CD4-positive, alpha-beta T cell (primary cell): ENCODE results near the gene ELF1. TPM values are rescaled to one million over a fixed set of nuclear protein-coding genes. Genes with fewer than 3 reads are reported as not detected.

Source experiments
- ATAC-seq: fragments of 200-7000 bp; cut with Tn5 transposase; one replicate; pipeline ENCODE4 v1.10.0; 2022; ENCODE audit warnings: mild to moderate bottlenecking; ENCODE audit not compliant: poor library complexity
- CTCF ChIA-PET: fragments of 350-600 bp; sonication (Branson Sonifier 250); formaldehyde crosslinking; loops from one replicate; lab custom pipeline; 2021; ENCODE audit warnings: antibody characterized with exemption, inconsistent platforms; lab: Charles Lee
- POLR2A ChIA-PET: fragments of 350-600 bp; sonication (Branson Sonifier 250); formaldehyde crosslinking; loops from one replicate; lab custom pipeline; 2021; ENCODE audit warnings: antibody characterized with exemption, inconsistent platforms; lab: Charles Lee
- DNase-seq, 14 experiments: peaks; one replicate each; pipeline ENCODE4 v3.0.0-alpha.2; 2013 to 2020; ENCODE audit warnings: mixed read lengths in 2 of 14
- H3K27ac ChIP-seq, 2 donors: one replicate each; pipeline versions ENCODE4 v1.5.1 to v1.7.0; 2013; ENCODE audit warnings: low read length in 2 of 2, low read depth in 1 of 2, mild to moderate bottlenecking in 1 of 2
- H3K27me3 ChIP-seq, 2 experiments: 1 replicate in 1 of 2; 2 replicates in 1 of 2; pipeline versions ENCODE4 v1.6.1 to v1.7.0; 2013; ENCODE audit warnings: low read length in 2 of 2, control low read depth in 1 of 2, mild to moderate bottlenecking in 1 of 2, moderate library complexity in 1 of 2; ENCODE audit not compliant: insufficient read depth in 2 of 2, control insufficient read depth in 1 of 2
- H3K36me3 ChIP-seq: one replicate; pipeline ENCODE4 v1.6.1; 2013; ENCODE audit warnings: low read length, control low read depth; ENCODE audit not compliant: insufficient read depth
- H3K4me1 ChIP-seq: one replicate; pipeline ENCODE4 v1.6.1; 2013; ENCODE audit warnings: low read length, control low read depth; ENCODE audit not compliant: insufficient read depth
- H3K4me3 ChIP-seq: one replicate; pipeline ENCODE4 v1.5.1; 2013; ENCODE audit warnings: mild to moderate bottlenecking, low read length, moderate library complexity
- H3K9me3 ChIP-seq, 2 experiments: 1 replicate in 1 of 2; 2 replicates in 1 of 2; pipeline versions ENCODE4 v1.6.1 to v1.7.0; 2013; ENCODE audit warnings: low read length in 2 of 2, mild to moderate bottlenecking in 2 of 2, control low read depth in 1 of 2, moderate library complexity in 1 of 2; ENCODE audit not compliant: control insufficient read depth in 1 of 2, insufficient read depth in 1 of 2
- H3K27ac Mint-ChIP-seq: one replicate; pipeline ENCODE4 v1.8.0; 2020; ENCODE audit warnings: mixed read lengths
- H3K27me3 Mint-ChIP-seq: one replicate; pipeline ENCODE4 v1.8.0; 2021; ENCODE audit warnings: mixed read lengths
- H3K36me3 Mint-ChIP-seq: one replicate; pipeline ENCODE4 v1.8.0; 2021; ENCODE audit warnings: low read depth, mixed read lengths
- H3K4me1 Mint-ChIP-seq: one replicate; pipeline ENCODE4 v1.8.0; 2021; ENCODE audit warnings: low read depth, mixed read lengths
- H3K4me3 Mint-ChIP-seq: one replicate; pipeline ENCODE4 v1.8.0; 2020; ENCODE audit warnings: mild to moderate bottlenecking, mixed read lengths
- H3K9me3 Mint-ChIP-seq: one replicate; pipeline ENCODE4 v1.8.0; 2020; ENCODE audit warnings: mixed read lengths
- intact Hi-C, 2 experiments: fragments of 100-400 bp; cut with DNase I in 1 of 2; cut with micrococcal nuclease in 1 of 2; formaldehyde crosslinking; loops; one replicate each; pipeline versions ENCODE4 v1.15.1 to v1.9.0; 2023 to 2025; cut with DNase I, micrococcal nuclease
- total RNA-seq, 174 experiments: library from RNA in 2 of 174; stranded (reverse) in 2 of 174; gene quantifications; one replicate each; pipeline ENCODE4 v1.2.3 and lab custom pipeline; 2021 to 2026
- TF ChIP-seq, protein P1 (sequence below): fragments of 200-600 bp; IDR thresholded peaks from one replicate; pipeline ENCODE4 v1.8.0; 2022; ENCODE audit warnings: antibody characterized with exemption, mild to moderate bottlenecking

Gene ELF1
- total RNA-seq, 2 experiments from 2014 or later = 354 to 358 TPM

DNA sequence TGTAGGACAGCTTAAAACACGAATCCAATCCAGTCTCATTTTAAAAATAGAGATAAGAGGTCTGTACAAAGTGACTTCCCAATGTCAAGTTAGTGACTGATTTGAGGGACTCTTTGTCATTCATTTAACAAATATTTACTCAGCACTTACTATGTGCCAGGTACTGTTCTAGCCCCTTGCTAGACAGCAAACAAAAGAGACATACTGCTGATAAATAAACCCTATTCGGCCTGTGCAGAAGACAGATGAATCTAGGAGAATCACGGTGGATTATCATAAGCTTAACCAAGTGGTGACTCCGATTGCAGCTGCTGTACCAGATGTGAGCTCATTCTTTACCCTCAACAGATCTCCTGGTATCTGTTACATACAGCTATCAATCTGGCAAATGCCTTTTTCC lies 6.4 kb upstream of the ELF1 start:
- Histone ChIP-seq H3K27ac (no peak overlapping the region), H3K4me1 (no peaks in the 10 kb centered on the region), H3K27me3 (no peaks in the 10 kb centered on the region), H3K4me3 (no peak overlapping the region), H3K9me3 (no peaks in the 10 kb centered on the region), H3K36me3 (no peaks in the 10 kb centered on the region)
- Mint-ChIP-seq H3K27me3 (no peaks in the 10 kb centered on the region), H3K9me3 (no peaks in the 10 kb centered on the region), H3K36me3 (no peaks in the 10 kb centered on the region), H3K27ac (peak overlapping the region; percentile 37), H3K4me3 (no peak overlapping the region), H3K4me1 (peaks cover 33% of the 10 kb centered on the region)
- DNase-seq = no peak
- TF ChIP-seq, protein P1, sequence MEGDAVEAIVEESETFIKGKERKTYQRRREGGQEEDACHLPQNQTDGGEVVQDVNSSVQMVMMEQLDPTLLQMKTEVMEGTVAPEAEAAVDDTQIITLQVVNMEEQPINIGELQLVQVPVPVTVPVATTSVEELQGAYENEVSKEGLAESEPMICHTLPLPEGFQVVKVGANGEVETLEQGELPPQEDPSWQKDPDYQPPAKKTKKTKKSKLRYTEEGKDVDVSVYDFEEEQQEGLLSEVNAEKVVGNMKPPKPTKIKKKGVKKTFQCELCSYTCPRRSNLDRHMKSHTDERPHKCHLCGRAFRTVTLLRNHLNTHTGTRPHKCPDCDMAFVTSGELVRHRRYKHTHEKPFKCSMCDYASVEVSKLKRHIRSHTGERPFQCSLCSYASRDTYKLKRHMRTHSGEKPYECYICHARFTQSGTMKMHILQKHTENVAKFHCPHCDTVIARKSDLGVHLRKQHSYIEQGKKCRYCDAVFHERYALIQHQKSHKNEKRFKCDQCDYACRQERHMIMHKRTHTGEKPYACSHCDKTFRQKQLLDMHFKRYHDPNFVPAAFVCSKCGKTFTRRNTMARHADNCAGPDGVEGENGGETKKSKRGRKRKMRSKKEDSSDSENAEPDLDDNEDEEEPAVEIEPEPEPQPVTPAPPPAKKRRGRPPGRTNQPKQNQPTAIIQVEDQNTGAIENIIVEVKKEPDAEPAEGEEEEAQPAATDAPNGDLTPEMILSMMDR = no peak
- intact Hi-C loops = no loop called here
- no peak for ATAC-seq
- POLR2A ChIA-PET = interaction anchor here (1.3 kb wide), 1 partner anchor 285 kb away, joined by 4 read pairs; the partner anchor contains the start of gene NAA16
- CTCF ChIA-PET = interaction anchor here (0.9 to 1.9 kb wide), 4 partner anchors 11 to 35 kb away, joined by 3 to 8 read pairs (median 3); no protein-coding TSS in a partner anchor

DNA sequence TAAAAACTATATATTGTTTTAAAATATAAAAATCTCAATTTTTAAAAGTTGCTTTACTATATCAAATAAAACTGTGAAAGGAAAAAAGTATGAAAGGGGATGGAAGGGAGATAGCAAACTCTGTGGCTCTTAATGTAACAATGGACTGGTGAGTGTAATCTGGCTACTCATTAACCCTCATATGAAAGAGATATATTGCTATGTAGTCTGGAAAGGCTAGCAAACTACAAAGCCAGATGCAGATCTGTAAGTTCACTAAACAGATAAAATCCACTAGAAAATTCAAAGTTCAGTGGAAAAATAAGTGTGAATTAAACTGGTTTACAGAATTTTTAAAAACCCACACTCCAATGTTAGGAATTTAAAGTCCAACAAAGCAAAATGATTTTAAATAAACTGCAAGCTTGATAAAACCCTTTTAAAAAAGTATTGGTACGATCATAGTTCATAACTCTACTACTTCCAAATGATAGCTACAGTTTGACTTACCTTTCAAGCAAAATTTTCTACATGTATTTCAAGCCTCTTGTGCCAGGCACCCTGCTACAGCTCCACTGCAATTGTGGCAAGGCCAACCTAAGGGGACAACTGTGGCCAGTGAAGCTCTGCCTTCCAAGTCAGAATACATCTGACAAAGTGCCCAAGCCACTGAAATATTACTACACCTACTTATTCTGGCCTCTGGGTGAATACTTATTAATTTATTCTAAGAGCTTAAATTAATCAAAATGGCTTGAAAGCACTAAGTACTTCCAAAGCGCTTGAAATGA lies 647 bp upstream of the ELF1 start:
- peak overlapping the region; percentile 94 for H3K27ac Mint-ChIP-seq

DNA sequence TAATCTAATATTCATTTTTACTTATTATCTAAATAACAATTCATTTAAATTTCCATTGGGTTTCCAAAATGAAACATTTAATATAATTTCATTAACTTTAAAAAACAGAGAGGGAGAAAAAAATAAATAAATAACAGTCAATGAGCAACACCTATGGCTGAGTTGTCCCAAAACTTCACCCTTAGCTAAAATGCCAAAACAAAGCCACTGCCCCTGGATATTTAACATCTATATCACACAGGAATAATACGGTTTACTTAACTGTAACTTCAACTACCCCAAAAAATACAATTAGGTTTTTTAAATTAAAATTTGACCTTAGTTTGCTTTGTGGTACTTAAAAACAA lies 541 bp downstream of the ELF1 start:
- no peaks in the 10 kb centered on the region for H3K27me3 Mint-ChIP-seq
- CTCF ChIA-PET = interaction anchor here (0.8 to 4.4 kb wide), 7 partner anchors 10 to 44 kb away, joined by 3 to 29 read pairs (median 11); no protein-coding TSS in a partner anchor
- intact Hi-C loops = loop anchor here (2.0 to 10.0 kb wide), 5 partner anchors 14 to 1256 kb away; partner anchors contain the start of genes AKAP11 (in 1 of the 2) and WBP4 (in 1 of the 2)
- Histone ChIP-seq H3K9me3 (no peaks in the 10 kb centered on the region), H3K4me3 (peak overlapping the region; percentile 68), H3K27ac (peak overlapping the region; percentile 77 to 85), H3K4me1 (no peaks in the 10 kb centered on the region), H3K36me3 (peaks cover 6% of the 10 kb centered on the region), H3K27me3 (no peaks in the 10 kb centered on the region)
- TF ChIP-seq, protein P1 = no peak
- H3K27ac Mint-ChIP-seq = peak overlapping the region; percentile 94
- ATAC-seq (no peak), DNase-seq (no peak)
- peak overlapping the region; percentile 92 for H3K4me3 Mint-ChIP-seq
- H3K4me1 Mint-ChIP-seq = peaks cover 52% of the 10 kb centered on the region
- POLR2A ChIA-PET = interaction anchor here (0.6 to 9.3 kb wide), 26 partner anchors 8 to 1253 kb away, joined by 3 to 152 read pairs (median 6); partner anchors contain the start of genes AKAP11, MRPS31, SLC25A15 and WBP4
- H3K9me3 Mint-ChIP-seq = no peaks in the 10 kb centered on the region
- H3K36me3 Mint-ChIP-seq = peaks cover 34% of the 10 kb centered on the region

More for the DNA sequence above, 647 bp upstream of the ELF1 start:
- ChIA-PET CTCF (interaction anchor here (0.8 to 4.4 kb wide), 9 partner anchors 8 to 53 kb away, joined by 3 to 29 read pairs (median 7); no protein-coding TSS in a partner anchor), POLR2A (interaction anchor here (0.7 to 9.3 kb wide), 25 partner anchors 8 to 1252 kb away, joined by 3 to 152 read pairs (median 7); partner anchors contain the start of genes AKAP11 and WBP4)
- no peaks in the 10 kb centered on the region for H3K4me1 ChIP-seq
- H3K27me3 ChIP-seq = no peaks in the 10 kb centered on the region
- intact Hi-C loops = loop anchor here (1.0 to 10.0 kb wide), 8 partner anchors 11 to 1255 kb away; partner anchors contain the start of genes AKAP11 (in 1 of the 2) and WBP4 (in 1 of the 2)
- DNase-seq (no peak), ATAC-seq (no peak)
- H3K27me3 Mint-ChIP-seq = no peaks in the 10 kb centered on the region
- H3K9me3 Mint-ChIP-seq = no peaks in the 10 kb centered on the region
- H3K4me3 Mint-ChIP-seq = no peak overlapping the region
- H3K36me3 Mint-ChIP-seq = peaks cover 34% of the 10 kb centered on the region
- H3K9me3 ChIP-seq = no peaks in the 10 kb centered on the region
- TF ChIP-seq, protein P1 = no peak
- no peaks in the 10 kb centered on the region for H3K36me3 ChIP-seq
- peaks cover 47% of the 10 kb centered on the region for H3K4me1 Mint-ChIP-seq
- no peak overlapping the region for H3K4me3 ChIP-seq
- peak overlapping the region in 1 of 2 donors; percentile 77 for H3K27ac ChIP-seq
